Neutrophil (primary cell): Measurements from ENCODE around the gene DST.

Experiments
- H3K27ac ChIP-seq: fragments of 200-600 bp; sonication (generic); 2 replicates; pipeline ENCODE4 v1.5.1; 2016; ENCODE audit warnings: mild to moderate bottlenecking, moderate library complexity
- H3K27me3 ChIP-seq: fragments of 200-600 bp; sonication (generic); 2 replicates; pipeline ENCODE4 v1.6.0; 2016; ENCODE audit warnings: mild to moderate bottlenecking
- H3K36me3 ChIP-seq: fragments of 200-600 bp; sonication (generic); 2 replicates; pipeline ENCODE4 v1.5.1; 2017
- H3K4me1 ChIP-seq, 2 experiments: fragments of 200-600 bp in 1 of 2; sonication (generic) in 1 of 2; 1 replicate in 1 of 2; 2 replicates in 1 of 2; pipeline versions ENCODE4 v1.5.1 to v1.6.1; 2013 to 2016; ENCODE audit warnings: low read depth in 1 of 2, low read length in 1 of 2, mild to moderate bottlenecking in 1 of 2, moderate library complexity in 1 of 2; ENCODE audit not compliant: control insufficient read depth in 1 of 2, insufficient read depth in 1 of 2
- H3K4me3 ChIP-seq, 2 experiments: fragments of 200-600 bp in 1 of 2; sonication (generic) in 1 of 2; 1 replicate in 1 of 2; 2 replicates in 1 of 2; pipeline ENCODE4 v1.5.1; 2013 to 2016; ENCODE audit warnings: low read depth in 1 of 2, low read length in 1 of 2, mild to moderate bottlenecking in 1 of 2, moderate library complexity in 1 of 2
- H3K9me3 ChIP-seq: fragments of 200-600 bp; sonication (generic); 2 replicates; pipeline ENCODE4 v1.5.1; 2016
- TF ChIP-seq, protein P1 (sequence below): fragments of 200-600 bp; sonication (generic); IDR thresholded peaks from 2 replicates; pipeline ENCODE4 v1.5.1; 2016; ENCODE audit warnings: antibody characterized with exemption

Gene DST

DNA sequence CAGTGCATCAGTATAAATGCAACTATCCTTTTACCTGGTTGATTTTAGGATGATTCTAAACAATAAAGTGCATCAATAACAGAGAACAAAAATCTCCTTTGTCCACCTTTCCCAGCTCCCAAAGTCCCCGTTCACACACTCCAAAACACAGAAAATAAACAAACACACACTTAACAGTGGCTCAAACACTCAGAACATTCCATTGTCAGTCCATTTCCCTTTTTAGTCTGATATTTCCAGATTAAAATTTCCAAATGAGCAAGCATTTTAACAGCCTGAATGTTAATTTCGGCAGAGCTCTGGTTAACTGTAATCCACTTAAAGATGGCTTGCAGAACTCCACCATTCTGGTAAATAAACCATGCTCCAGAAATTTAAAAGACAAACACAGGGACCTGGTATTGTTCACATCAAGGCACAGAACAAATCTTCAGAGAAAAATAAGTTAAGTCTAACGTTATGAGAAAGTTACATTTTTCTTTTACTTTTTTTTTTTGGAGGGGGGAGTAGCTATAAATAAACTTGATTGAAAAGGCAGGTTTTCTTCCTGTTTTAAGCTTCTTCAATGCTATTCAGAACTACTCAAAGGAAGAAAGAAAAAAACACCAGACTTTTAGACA lies 100.8 kb downstream of the DST start:
- TF ChIP-seq, protein P1, sequence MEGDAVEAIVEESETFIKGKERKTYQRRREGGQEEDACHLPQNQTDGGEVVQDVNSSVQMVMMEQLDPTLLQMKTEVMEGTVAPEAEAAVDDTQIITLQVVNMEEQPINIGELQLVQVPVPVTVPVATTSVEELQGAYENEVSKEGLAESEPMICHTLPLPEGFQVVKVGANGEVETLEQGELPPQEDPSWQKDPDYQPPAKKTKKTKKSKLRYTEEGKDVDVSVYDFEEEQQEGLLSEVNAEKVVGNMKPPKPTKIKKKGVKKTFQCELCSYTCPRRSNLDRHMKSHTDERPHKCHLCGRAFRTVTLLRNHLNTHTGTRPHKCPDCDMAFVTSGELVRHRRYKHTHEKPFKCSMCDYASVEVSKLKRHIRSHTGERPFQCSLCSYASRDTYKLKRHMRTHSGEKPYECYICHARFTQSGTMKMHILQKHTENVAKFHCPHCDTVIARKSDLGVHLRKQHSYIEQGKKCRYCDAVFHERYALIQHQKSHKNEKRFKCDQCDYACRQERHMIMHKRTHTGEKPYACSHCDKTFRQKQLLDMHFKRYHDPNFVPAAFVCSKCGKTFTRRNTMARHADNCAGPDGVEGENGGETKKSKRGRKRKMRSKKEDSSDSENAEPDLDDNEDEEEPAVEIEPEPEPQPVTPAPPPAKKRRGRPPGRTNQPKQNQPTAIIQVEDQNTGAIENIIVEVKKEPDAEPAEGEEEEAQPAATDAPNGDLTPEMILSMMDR, result no peak
- no peaks in the 10 kb centered on the region for H3K36me3 ChIP-seq
- H3K9me3 ChIP-seq, result no peaks in the 10 kb centered on the region
- peaks cover 8 to 15% of the 10 kb centered on the region in 2 experiments for H3K4me1 ChIP-seq
- H3K4me3 ChIP-seq, result peak overlapping the region; percentile 54 to 59
- peaks cover 9% of the 10 kb centered on the region for H3K27me3 ChIP-seq
- no peak overlapping the region for H3K27ac ChIP-seq

DNA sequence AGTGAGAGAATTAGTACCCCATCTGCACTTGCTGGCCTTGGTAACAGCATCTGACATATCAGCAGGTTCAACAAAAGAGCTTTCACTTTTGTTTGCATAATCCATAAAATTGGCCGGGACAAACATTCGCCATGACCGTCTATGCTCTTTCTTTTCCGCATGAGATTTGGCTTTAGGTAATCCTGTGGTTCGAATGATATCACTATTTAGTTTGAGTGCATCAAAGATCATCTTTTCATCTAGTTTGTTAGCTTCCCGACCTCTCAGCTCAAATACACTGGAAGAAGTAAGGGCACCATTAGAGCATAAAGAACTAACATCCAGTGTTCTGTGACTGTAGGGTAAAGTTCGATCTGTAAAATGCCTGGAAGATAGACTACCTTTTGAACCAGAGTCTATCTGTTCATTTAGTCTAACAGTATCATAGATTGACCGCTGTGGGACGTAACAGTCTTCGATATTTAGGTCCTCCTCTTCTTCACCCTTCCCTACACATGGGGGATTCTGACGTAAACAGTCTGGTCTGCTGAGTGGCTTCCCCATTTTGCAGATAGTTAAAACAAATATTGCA lies 101.6 kb downstream of the DST start:
- H3K27ac ChIP-seq, result no peak overlapping the region
- no peak overlapping the region for H3K4me3 ChIP-seq

DNA sequence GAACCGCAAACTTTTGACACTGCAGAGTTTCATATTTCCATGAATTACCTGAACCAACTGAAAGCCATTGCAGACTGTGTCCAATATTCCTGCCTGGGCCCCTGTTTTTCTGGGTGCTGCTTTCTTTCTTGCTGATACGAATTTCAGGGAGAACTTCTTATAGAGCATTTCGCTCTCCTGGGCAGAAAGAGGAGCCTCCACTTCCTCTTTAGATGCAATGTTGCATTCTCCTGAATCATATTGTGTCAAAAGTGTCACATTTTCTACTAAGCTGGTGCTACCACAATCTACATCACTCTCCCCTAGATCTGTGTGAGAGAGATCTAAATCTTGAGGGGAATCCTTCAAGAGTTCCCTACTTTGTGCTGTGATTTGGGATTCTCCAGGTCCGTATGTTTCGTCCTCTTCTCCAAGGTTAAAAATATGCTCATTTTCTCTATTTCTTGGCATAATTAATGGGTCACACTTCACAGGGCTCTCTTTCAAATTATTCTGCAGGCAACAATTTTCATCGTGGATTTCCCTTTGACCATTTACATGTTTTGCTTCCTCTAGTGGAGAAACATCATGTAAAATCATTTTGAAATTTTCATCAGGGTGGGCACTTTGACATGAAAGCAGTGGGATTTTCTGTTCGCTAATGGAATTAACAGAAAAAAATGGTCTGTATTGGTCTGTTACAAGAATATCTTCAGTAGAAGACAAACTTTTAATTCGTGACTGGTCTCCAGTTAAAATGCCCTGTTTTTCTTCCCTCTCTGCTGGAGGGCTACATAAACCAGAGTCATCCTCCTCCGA lies 102.3 kb downstream of the DST start:
- Histone ChIP-seq H3K4me1 (peaks cover 8 to 15% of the 10 kb centered on the region in 2 experiments), H3K9me3 (no peaks in the 10 kb centered on the region), H3K27me3 (peaks cover 9% of the 10 kb centered on the region), H3K27ac (no peak overlapping the region), H3K36me3 (no peaks in the 10 kb centered on the region), H3K4me3 (no peak overlapping the region)
- TF ChIP-seq, protein P1, result no peak

More for the DNA sequence above, 101.6 kb downstream of the DST start:
- Histone ChIP-seq H3K9me3 (no peaks in the 10 kb centered on the region), H3K27me3 (peaks cover 9% of the 10 kb centered on the region), H3K36me3 (no peaks in the 10 kb centered on the region), H3K4me1 (peaks cover 8 to 15% of the 10 kb centered on the region in 2 experiments)
- TF ChIP-seq, protein P1, result no peak

DNA sequence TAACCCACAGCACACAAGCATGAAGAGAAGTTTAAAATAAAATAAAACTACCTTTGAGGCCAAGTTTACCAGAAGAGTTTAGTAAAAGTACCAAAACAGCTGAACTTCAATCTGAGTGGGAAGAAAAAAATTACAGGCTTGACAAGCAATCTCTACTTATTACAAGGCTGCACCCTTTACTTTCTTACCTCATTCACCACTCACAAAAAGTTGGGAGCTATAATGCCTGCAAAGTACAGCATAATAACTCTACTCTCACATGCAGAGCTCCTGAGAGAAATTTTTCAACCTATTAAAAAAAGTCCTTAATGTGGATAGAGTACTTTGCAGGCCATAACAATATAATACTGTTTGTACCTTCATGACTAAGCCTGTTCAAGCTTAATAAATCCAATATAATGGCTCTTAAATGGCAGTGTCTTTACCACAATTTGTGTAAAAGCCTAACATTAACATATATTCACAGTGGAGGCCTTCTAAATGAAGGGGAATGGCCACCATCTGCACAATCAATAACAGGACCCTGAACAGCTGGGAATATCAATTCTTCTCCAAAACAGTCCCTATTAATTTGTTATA lies 103.1 kb downstream of the DST start:
- TF ChIP-seq, protein P1, result no peak
- H3K27ac ChIP-seq, result no peak overlapping the region
- H3K36me3 ChIP-seq, result no peaks in the 10 kb centered on the region
- H3K4me3 ChIP-seq, result no peak overlapping the region
- H3K9me3 ChIP-seq, result no peaks in the 10 kb centered on the region
- peaks cover 9% of the 10 kb centered on the region for H3K27me3 ChIP-seq
- peaks cover 8 to 15% of the 10 kb centered on the region in 2 experiments for H3K4me1 ChIP-seq

DNA sequence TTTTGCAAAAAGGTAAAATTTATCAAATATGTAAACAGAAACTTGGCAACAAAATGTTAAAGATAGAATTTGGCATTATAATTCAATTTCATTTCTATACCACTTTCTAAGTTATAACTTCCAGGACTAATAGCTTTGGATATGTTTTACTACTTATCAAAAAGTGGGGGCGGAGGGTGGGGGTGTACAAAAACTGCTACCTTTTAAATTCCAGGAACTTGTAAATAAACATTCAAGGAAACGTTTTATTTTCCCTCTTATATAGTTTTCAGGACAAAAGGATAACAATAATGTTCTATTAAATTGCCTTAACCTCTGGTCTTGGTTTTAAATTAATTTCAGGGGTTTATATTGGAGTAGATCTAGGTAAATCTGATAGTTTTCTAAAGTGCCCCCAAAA lies 103.8 kb downstream of the DST start:
- Histone ChIP-seq H3K4me3 (no peak overlapping the region), H3K4me1 (peaks cover 8 to 15% of the 10 kb centered on the region in 2 experiments), H3K36me3 (no peaks in the 10 kb centered on the region), H3K27me3 (peaks cover 9% of the 10 kb centered on the region), H3K9me3 (no peaks in the 10 kb centered on the region), H3K27ac (no peak overlapping the region)
- TF ChIP-seq, protein P1, result no peak
